GM18858 (cell line): ENCODE measurements around the gene NAA60.
"Not testable (repeated sequence)": the region's sequence is repeated elsewhere in the genome, so short reads cannot be mapped to it uniquely, and the experiment has no call there.

ENCODE experiments used
- ATAC-seq: cut with Tn5 transposase; IDR thresholded peaks from one replicate; pipeline ENCODE4 v1.9.1; 2021; ENCODE audit not compliant: unreplicated experiment

Gene NAA60

GRCh38 chr16:3503523-3503922 is 60.0 kb downstream of the NAA60 start:
- no peak for ATAC-seq

- ATAC-seq: no peak
These were observed 65.3 kb downstream of the NAA60 start for GRCh38 chr16:3508736-3509135.

GRCh38 chr16:3509470-3509928 is 66.0 kb downstream of the NAA60 start:
- ATAC-seq: no peak

- ATAC-seq: no peak
These were observed 66.9 kb downstream of the NAA60 start for GRCh38 chr16:3510416-3510815.

- no peak for ATAC-seq
These were observed 68.1 kb downstream of the NAA60 start for GRCh38 chr16:3511286-3512180.

- ATAC-seq: no peak
These were observed 70.6 kb downstream of the NAA60 start for GRCh38 chr16:3513892-3514583.

- no peak for ATAC-seq
These were observed 71.1 kb downstream of the NAA60 start for GRCh38 chr16:3514621-3515020.

- no peak for ATAC-seq
These were observed 72.4 kb downstream of the NAA60 start for GRCh38 chr16:3515897-3516296.

- no peak for ATAC-seq
These were observed 75.0 kb downstream of the NAA60 start for GRCh38 chr16:3518292-3518985.

GRCh38 chr16:3518986-3519348 is 75.5 kb downstream of the NAA60 start:
- ATAC-seq: no peak

GRCh38 chr16:3519581-3519980 is 76.1 kb downstream of the NAA60 start:
- no peak for ATAC-seq

GRCh38 chr16:3520413-3520812 is 76.9 kb downstream of the NAA60 start:
- ATAC-seq: no peak

- no peak for ATAC-seq
These were observed 77.4 kb downstream of the NAA60 start for GRCh38 chr16:3520841-3521240.

- no peak for ATAC-seq
These were observed 79.8 kb downstream of the NAA60 start for GRCh38 chr16:3523281-3523680.

GRCh38 chr16:3525951-3526350 is 82.5 kb downstream of the NAA60 start:
- ATAC-seq: no peak

- not testable (repeated sequence) for ATAC-seq
These were observed 83.8 kb downstream of the NAA60 start for GRCh38 chr16:3527216-3527829.

- ATAC-seq: no peak
These were observed 84.9 kb downstream of the NAA60 start for GRCh38 chr16:3528406-3528805.

- no peak for ATAC-seq
These were observed 85.7 kb downstream of the NAA60 start for GRCh38 chr16:3529175-3529574.

GRCh38 chr16:3530371-3530914 is 87.0 kb downstream of the NAA60 start:
- no peak for ATAC-seq

- no peak for ATAC-seq
These were observed 89.3 kb downstream of the NAA60 start for GRCh38 chr16:3532741-3533140.

GRCh38 chr16:3534126-3534525 is 90.6 kb downstream of the NAA60 start:
- no peak for ATAC-seq
